Neural cell (in vitro differentiated cells): ENCODE results near the gene MED13. TPM values are rescaled to one million over a fixed set of nuclear protein-coding genes. Genes with fewer than 3 reads are reported as not detected.

Experiments used
- H2AFZ ChIP-seq: fragments of 200-600, 300-800 bp; sonication (generic), shearing (Covaris generic); 2 replicates; pipeline ENCODE4 v1.6.0; 2014; ENCODE audit warnings: low read depth, mild to moderate bottlenecking, antibody characterized with exemption, low read length, moderate library complexity
- H3F3A ChIP-seq: fragments of 200-600 bp; shearing (Covaris generic); 2 replicates; pipeline ENCODE4 v1.6.1; 2016; ENCODE audit warnings: mild to moderate bottlenecking, moderate library complexity, mixed read lengths, antibody characterized with exemption, low read length; ENCODE audit not compliant: insufficient read depth, poor library complexity, severe bottlenecking
- H3K27ac ChIP-seq: fragments of 200-600, 300-800 bp; sonication (generic), shearing (Covaris generic); 2 replicates; pipeline ENCODE4 v1.5.1; 2014; ENCODE audit warnings: mild to moderate bottlenecking, low read length, moderate library complexity
- H3K27me3 ChIP-seq: fragments of 300-800, 200-600 bp; sonication (generic), shearing (Covaris generic); 2 replicates; pipeline ENCODE4 v1.6.0; 2014; ENCODE audit warnings: mild to moderate bottlenecking, low read depth, low read length, moderate library complexity; ENCODE audit not compliant: insufficient read depth
- H3K36me3 ChIP-seq: fragments of 300-800, 200-600 bp; sonication (generic), shearing (Covaris generic); 2 replicates; pipeline ENCODE4 v1.5.1; 2014; ENCODE audit warnings: mild to moderate bottlenecking, antibody characterized with exemption, low read length, moderate library complexity; ENCODE audit not compliant: insufficient read depth
- H3K4me2 ChIP-seq: fragments of 300-800, 200-600 bp; sonication (generic), shearing (Covaris generic); 2 replicates; pipeline ENCODE4 v1.6.0; 2014; ENCODE audit warnings: mild to moderate bottlenecking, low read length
- H3K4me3 ChIP-seq: fragments of 300-800, 200-600 bp; sonication (generic), shearing (Covaris generic); 2 replicates; pipeline ENCODE4 v1.5.1; 2014; ENCODE audit warnings: mild to moderate bottlenecking, low read length, moderate library complexity
- H3K79me2 ChIP-seq: fragments of 200-600 bp; shearing (Covaris generic); replicated peaks from 2 replicates; pipeline ENCODE4 v1.6.0; 2014; ENCODE audit warnings: mild to moderate bottlenecking, low read length, moderate library complexity; ENCODE audit not compliant: insufficient read depth
- H3K9ac ChIP-seq: fragments of 300-800, 200-600 bp; sonication (generic), shearing (Covaris generic); 2 replicates; pipeline ENCODE4 v1.6.1; 2016; ENCODE audit warnings: mild to moderate bottlenecking, low read length, mixed read lengths
- H3K9me2 ChIP-seq: fragments of 200-600 bp; shearing (Covaris generic); 2 replicates; pipeline ENCODE4 v1.6.1; 2016; ENCODE audit warnings: mild to moderate bottlenecking, low read length, mixed read lengths; ENCODE audit not compliant: insufficient read depth
- H3K9me3 ChIP-seq: fragments of 200-600, 300-800 bp; sonication (generic), shearing (Covaris generic); 2 replicates; pipeline ENCODE4 v1.6.1; 2016; ENCODE audit warnings: mild to moderate bottlenecking, mixed run types, low read length, moderate library complexity, mixed read lengths
- H4K20me1 ChIP-seq: fragments of 200-600 bp; shearing (Covaris generic); 2 replicates; pipeline ENCODE4 v1.6.1; 2016; ENCODE audit warnings: mild to moderate bottlenecking, mixed run types; ENCODE audit not compliant: insufficient read depth
- EP300 ChIP-seq: fragments of 450-650 bp; conservative IDR thresholded peaks from 2 replicates; pipeline ENCODE4 v1.6.1; 2014; ENCODE audit warnings: antibody characterized with exemption, mild to moderate bottlenecking, moderate library complexity; ENCODE audit not compliant: poor library complexity, severe bottlenecking
- EZH2 ChIP-seq: fragments of 200-600, 300-800 bp; shearing (Covaris generic), sonication (generic); IDR thresholded peaks from 2 replicates; pipeline ENCODE4 v1.6.1; 2014; ENCODE audit warnings: antibody characterized with exemption, low read length, borderline replicate concordance, mild to moderate bottlenecking; ENCODE audit not compliant: insufficient read depth, poor library complexity, severe bottlenecking
- MXI1 ChIP-seq: fragments of 450-650 bp; conservative IDR thresholded peaks from 2 replicates; pipeline ENCODE4 v1.6.1; 2014; ENCODE audit warnings: antibody characterized with exemption, mild to moderate bottlenecking; ENCODE audit not compliant: poor library complexity, severe bottlenecking
- POLR2AphosphoS5 ChIP-seq: IDR thresholded peaks from 2 replicates; pipeline ENCODE4 v1.6.1; 2012
- RAD21 ChIP-seq: fragments of 450-650 bp; conservative IDR thresholded peaks from 2 replicates; pipeline ENCODE4 v1.6.1; 2014; ENCODE audit warnings: antibody characterized with exemption, mild to moderate bottlenecking, moderate library complexity
- SMC3 ChIP-seq: fragments of 450-650 bp; conservative IDR thresholded peaks from 2 replicates; pipeline ENCODE4 v1.6.1; 2014; ENCODE audit warnings: antibody characterized with exemption, mild to moderate bottlenecking, moderate library complexity; ENCODE audit not compliant: poor library complexity
- TAF1 ChIP-seq: IDR thresholded peaks from 2 replicates; pipeline ENCODE4 v1.6.1; 2012; ENCODE audit warnings: low read depth
- polyA plus RNA-seq: library from polyadenylated mRNA; depleted of rRNA; stranded (reverse); fragments of >200 nt; gene quantifications from 2 replicates; pipeline ENCODE4 v1.2.3, GENCODE V29; 2014
- TF ChIP-seq, protein P1 (sequence below): IDR thresholded peaks from 2 replicates; pipeline ENCODE4 v1.6.1; 2012; ENCODE audit warnings: borderline replicate concordance
- TF ChIP-seq, protein P2 (sequence below): fragments of 450-650 bp; IDR thresholded peaks from 2 replicates; pipeline ENCODE4 v1.5.1; 2014; ENCODE audit warnings: antibody characterized with exemption, mild to moderate bottlenecking, moderate library complexity; ENCODE audit not compliant: poor library complexity, severe bottlenecking

Gene MED13
- polyA plus RNA-seq, 1 donor from 2014 or later, result 22.6 TPM

DNA sequence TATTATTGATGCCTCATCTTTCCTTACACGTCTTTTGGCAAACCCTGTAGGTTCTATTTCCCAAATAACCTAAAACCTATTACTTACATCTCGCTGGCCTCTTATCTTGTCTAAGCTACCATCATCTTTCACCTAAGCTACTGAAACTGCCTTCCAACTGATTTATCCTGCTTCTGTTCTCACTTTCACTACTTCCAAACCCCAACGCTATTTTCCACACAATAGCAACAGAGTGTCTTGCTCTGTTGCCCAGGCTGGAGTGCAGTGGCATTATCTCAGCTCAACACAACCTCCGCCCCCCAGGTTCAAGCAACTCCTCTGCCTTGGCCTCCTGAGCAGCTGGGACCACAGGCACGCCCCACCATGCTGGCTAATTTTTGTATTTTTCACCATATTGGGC lies 84.5 kb downstream of the MED13 start:
- Histone ChIP-seq H3K27me3 (no peaks in the 10 kb centered on the region), H3K27ac (no peak overlapping the region), H4K20me1 (no peaks in the 10 kb centered on the region), H3K4me2 (no peak overlapping the region), H3K36me3 (no peaks in the 10 kb centered on the region), H3K9me2 (no peaks in the 10 kb centered on the region), H3F3A (no peaks in the 10 kb centered on the region), H3K79me2 (peaks cover 5% of the 10 kb centered on the region), H3K9me3 (no peaks in the 10 kb centered on the region), H3K9ac (no peak overlapping the region), H3K4me3 (no peak overlapping the region), H2AFZ (no peak overlapping the region)
- TF ChIP-seq, protein P1, sequence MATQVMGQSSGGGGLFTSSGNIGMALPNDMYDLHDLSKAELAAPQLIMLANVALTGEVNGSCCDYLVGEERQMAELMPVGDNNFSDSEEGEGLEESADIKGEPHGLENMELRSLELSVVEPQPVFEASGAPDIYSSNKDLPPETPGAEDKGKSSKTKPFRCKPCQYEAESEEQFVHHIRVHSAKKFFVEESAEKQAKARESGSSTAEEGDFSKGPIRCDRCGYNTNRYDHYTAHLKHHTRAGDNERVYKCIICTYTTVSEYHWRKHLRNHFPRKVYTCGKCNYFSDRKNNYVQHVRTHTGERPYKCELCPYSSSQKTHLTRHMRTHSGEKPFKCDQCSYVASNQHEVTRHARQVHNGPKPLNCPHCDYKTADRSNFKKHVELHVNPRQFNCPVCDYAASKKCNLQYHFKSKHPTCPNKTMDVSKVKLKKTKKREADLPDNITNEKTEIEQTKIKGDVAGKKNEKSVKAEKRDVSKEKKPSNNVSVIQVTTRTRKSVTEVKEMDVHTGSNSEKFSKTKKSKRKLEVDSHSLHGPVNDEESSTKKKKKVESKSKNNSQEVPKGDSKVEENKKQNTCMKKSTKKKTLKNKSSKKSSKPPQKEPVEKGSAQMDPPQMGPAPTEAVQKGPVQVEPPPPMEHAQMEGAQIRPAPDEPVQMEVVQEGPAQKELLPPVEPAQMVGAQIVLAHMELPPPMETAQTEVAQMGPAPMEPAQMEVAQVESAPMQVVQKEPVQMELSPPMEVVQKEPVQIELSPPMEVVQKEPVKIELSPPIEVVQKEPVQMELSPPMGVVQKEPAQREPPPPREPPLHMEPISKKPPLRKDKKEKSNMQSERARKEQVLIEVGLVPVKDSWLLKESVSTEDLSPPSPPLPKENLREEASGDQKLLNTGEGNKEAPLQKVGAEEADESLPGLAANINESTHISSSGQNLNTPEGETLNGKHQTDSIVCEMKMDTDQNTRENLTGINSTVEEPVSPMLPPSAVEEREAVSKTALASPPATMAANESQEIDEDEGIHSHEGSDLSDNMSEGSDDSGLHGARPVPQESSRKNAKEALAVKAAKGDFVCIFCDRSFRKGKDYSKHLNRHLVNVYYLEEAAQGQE, result no peak
- TF ChIP-seq EP300 (no peak), RAD21 (no peak), TAF1 (no peak), POLR2AphosphoS5 (no peak), MXI1 (no peak), EZH2 (no peak), SMC3 (no peak)
- TF ChIP-seq, protein P2, sequence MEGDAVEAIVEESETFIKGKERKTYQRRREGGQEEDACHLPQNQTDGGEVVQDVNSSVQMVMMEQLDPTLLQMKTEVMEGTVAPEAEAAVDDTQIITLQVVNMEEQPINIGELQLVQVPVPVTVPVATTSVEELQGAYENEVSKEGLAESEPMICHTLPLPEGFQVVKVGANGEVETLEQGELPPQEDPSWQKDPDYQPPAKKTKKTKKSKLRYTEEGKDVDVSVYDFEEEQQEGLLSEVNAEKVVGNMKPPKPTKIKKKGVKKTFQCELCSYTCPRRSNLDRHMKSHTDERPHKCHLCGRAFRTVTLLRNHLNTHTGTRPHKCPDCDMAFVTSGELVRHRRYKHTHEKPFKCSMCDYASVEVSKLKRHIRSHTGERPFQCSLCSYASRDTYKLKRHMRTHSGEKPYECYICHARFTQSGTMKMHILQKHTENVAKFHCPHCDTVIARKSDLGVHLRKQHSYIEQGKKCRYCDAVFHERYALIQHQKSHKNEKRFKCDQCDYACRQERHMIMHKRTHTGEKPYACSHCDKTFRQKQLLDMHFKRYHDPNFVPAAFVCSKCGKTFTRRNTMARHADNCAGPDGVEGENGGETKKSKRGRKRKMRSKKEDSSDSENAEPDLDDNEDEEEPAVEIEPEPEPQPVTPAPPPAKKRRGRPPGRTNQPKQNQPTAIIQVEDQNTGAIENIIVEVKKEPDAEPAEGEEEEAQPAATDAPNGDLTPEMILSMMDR, result no peak

DNA sequence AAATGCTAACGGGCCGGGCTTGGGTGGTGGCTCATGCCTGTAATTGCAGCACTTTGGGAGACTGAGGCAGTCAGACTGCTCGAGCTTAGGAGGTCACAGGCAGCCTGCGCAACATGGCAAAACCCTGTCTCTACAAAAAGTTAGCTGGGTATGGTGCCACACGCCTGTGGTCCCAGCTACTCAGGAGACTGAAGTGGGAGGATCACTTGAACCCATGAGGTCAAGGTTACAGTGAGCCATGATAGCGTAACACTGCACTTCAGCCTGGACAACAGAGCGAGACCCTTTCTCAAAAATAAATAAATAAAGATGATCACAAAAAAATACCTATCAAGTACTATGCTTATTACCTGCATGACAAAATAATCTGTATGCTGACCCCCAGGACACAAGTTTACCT lies 91.0 kb downstream of the MED13 start:
- Histone ChIP-seq H3F3A (no peaks in the 10 kb centered on the region), H3K36me3 (no peaks in the 10 kb centered on the region), H3K9me2 (no peaks in the 10 kb centered on the region), H3K9ac (no peak overlapping the region), H4K20me1 (no peaks in the 10 kb centered on the region), H2AFZ (no peak overlapping the region), H3K27me3 (no peaks in the 10 kb centered on the region), H3K27ac (no peak overlapping the region), H3K4me3 (no peak overlapping the region), H3K4me2 (no peak overlapping the region), H3K79me2 (peaks cover 5% of the 10 kb centered on the region), H3K9me3 (no peaks in the 10 kb centered on the region)
- TF ChIP-seq POLR2AphosphoS5, result no peak
- no peak for TF ChIP-seq EP300
- TF ChIP-seq RAD21, result no peak
- TF ChIP-seq, protein P1, result no peak
- no peak for TF ChIP-seq TAF1
- TF ChIP-seq, protein P2, result no peak
- no peak for TF ChIP-seq EZH2
- no peak for TF ChIP-seq MXI1
- TF ChIP-seq SMC3, result no peak
